AG09309 (cell line): ENCODE measurements around the gene KLHL29.

Experiments
- DNase-seq: peaks from one replicate; pipeline ENCODE4 v3.0.0-alpha.2; 2010; ENCODE audit warnings: low read depth
- H3K4me3 ChIP-seq: 2 replicates; pipeline ENCODE4 v1.5.1; 2011; ENCODE audit warnings: mild to moderate bottlenecking, low read depth, low read length, moderate library complexity; ENCODE audit not compliant: control insufficient read depth
- CTCF ChIP-seq: IDR thresholded peaks from 2 replicates; pipeline ENCODE4 v1.5.1; 2011; ENCODE audit warnings: mild to moderate bottlenecking, low read depth, low read length, inconsistent platforms; ENCODE audit not compliant: insufficient read depth, control insufficient read depth; ENCODE audit errors: missing control alignments

Gene KLHL29

GRCh38 chr2:23615216-23616020 lies 230.4 kb downstream of the KLHL29 start:
- no peak overlapping the region for H3K4me3 ChIP-seq
- DNase-seq: no peak
- TF ChIP-seq CTCF: no peak

DNA sequence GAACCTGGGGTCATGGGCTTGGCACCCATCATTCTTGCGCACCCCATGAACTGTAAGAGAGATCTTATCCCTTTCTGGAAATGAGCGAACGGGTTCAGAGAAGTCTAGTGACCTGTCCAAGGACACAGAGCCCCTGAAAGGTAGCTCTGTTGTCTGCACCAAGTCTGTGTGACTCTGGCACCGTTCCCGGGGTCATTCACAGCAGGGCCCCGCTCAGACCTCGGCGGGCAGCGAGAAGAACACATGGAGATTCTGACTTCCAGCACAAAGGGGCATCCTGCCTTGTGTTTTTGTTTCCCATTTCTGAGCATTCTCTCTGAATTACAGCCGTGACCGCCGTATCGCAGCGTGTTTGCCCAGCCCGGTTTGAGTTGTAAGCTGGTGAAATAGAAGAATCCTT lies 231.7 kb downstream of the KLHL29 start:
- no peak for DNase-seq
- TF ChIP-seq CTCF: no peak
- H3K4me3 ChIP-seq: no peak overlapping the region

- H3K4me3 ChIP-seq: no peak overlapping the region; the same call in none of the 2 replicates
- TF ChIP-seq CTCF: peak; percentile 76
Measured at GRCh38 chr2:23617167-23617810, 232.3 kb downstream of the KLHL29 start.

GRCh38 chr2:23617811-23618215 lies 232.8 kb downstream of the KLHL29 start:
- DNase-seq: no peak
- no peak for TF ChIP-seq CTCF
- no peak overlapping the region; the same call in none of the 2 replicates for H3K4me3 ChIP-seq

More at GRCh38 chr2:23617167-23617810, 232.3 kb downstream of the KLHL29 start:
- peak; percentile 41 for DNase-seq

DNA sequence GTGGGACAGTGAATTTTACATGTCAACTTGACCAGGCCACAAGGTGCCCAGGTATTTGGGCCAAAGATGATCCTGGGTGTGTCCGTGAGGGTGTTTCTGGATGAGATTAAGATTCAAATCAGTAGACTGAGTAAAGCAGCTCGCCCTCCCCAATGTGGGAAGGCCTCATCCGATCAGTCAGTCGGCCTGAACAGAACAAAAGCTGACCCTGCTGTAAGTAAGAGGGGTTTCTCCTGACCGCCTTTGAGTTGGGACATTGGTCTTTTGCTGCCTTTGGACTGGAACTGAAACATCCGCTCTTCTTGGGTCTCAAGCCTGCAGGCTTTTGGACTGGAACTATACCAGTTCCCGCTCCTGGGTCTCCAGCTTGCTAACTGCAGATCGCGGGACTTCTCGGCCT lies 233.3 kb downstream of the KLHL29 start:
- DNase-seq: no peak
- no peak overlapping the region for H3K4me3 ChIP-seq
- no peak for TF ChIP-seq CTCF

- no peak for DNase-seq
Measured at GRCh38 chr2:23618794-23619530, 234.0 kb downstream of the KLHL29 start.

More at GRCh38 chr2:23618794-23619530, 234.0 kb downstream of the KLHL29 start:
- TF ChIP-seq CTCF: no peak
- H3K4me3 ChIP-seq: no peak overlapping the region
